Nucleus accumbens (tissue), 56 donors: ENCODE measurements around the gene CDC14A.

ENCODE experiments used
- DNase-seq, 56 donors: peaks; one replicate each; lab custom pipeline; 2025; lab: John Stamatoyannopoulos, UW

The CDC14A gene

GRCh38 chr1:100565937-100566699 is 213.8 kb downstream of the CDC14A start:
- DNase-seq: no peak

- DNase-seq: no peak
These were observed 214.8 kb downstream of the CDC14A start for GRCh38 chr1:100567062-100567461.
